Epithelial cell of esophagus (primary cell): ENCODE results near the gene ABCD3.
A peak's percentile ranks its signal among the peaks of the same experiment; 100 is the strongest.

Source experiments
- DNase-seq: peaks from one replicate; pipeline ENCODE4 v3.0.0; 2010; ENCODE audit warnings: low read depth
- H3K4me3 ChIP-seq: 2 replicates; pipeline ENCODE4 v1.5.1; 2011; ENCODE audit warnings: mild to moderate bottlenecking, low read length, control low read depth
- TF ChIP-seq, protein P1 (sequence below): IDR thresholded peaks from 2 replicates; pipeline ENCODE4 v1.5.1; 2011; ENCODE audit warnings: low read depth, mild to moderate bottlenecking, low read length, control low read depth, inconsistent platforms; ENCODE audit not compliant: insufficient read depth; ENCODE audit errors: missing control alignments

Gene ABCD3

DNA sequence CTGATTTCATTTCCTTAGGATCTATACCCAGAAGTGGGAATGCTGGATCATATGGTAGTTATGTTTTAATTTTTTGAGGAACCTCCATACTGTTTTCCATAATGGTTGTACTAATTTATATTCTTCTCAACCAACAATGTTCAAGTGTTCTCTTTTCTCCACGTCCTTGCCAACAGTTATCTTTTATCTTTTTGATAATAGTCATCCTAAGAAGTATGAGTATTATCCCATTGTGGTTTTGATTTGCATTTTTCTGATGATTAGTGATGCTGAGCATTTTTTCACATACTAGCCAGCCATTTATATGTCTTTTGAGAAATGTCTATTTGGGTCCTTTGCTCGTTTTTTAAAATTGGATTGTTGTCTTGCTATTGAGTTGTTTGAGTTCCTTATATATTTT is 38.5 kb downstream of the ABCD3 start:
- no peak overlapping the region for H3K4me3 ChIP-seq
- no peak for DNase-seq
- TF ChIP-seq, protein P1, sequence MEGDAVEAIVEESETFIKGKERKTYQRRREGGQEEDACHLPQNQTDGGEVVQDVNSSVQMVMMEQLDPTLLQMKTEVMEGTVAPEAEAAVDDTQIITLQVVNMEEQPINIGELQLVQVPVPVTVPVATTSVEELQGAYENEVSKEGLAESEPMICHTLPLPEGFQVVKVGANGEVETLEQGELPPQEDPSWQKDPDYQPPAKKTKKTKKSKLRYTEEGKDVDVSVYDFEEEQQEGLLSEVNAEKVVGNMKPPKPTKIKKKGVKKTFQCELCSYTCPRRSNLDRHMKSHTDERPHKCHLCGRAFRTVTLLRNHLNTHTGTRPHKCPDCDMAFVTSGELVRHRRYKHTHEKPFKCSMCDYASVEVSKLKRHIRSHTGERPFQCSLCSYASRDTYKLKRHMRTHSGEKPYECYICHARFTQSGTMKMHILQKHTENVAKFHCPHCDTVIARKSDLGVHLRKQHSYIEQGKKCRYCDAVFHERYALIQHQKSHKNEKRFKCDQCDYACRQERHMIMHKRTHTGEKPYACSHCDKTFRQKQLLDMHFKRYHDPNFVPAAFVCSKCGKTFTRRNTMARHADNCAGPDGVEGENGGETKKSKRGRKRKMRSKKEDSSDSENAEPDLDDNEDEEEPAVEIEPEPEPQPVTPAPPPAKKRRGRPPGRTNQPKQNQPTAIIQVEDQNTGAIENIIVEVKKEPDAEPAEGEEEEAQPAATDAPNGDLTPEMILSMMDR = no peak

DNA sequence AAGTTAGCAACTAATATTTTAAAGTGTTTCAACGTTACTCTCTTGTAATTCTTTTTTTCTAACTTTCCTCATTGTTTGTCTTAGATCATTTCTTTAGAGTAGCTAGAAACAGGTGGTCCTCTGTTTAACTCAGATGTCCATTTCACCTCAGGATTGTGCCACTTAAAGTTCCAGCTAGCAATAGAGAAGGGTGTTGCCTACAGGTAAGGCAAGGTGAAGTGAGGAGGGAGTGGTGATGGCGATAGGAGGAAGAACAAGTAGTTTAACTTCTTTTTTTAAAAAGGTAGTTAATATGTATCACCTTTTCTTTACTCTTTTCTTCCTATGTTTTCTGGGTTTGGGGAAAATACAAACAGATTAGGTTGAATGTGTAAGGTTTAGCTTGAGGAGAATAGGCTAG is 44.4 kb downstream of the ABCD3 start:
- no peak for DNase-seq
- no peak overlapping the region for H3K4me3 ChIP-seq
- TF ChIP-seq, protein P1 = no peak

DNA sequence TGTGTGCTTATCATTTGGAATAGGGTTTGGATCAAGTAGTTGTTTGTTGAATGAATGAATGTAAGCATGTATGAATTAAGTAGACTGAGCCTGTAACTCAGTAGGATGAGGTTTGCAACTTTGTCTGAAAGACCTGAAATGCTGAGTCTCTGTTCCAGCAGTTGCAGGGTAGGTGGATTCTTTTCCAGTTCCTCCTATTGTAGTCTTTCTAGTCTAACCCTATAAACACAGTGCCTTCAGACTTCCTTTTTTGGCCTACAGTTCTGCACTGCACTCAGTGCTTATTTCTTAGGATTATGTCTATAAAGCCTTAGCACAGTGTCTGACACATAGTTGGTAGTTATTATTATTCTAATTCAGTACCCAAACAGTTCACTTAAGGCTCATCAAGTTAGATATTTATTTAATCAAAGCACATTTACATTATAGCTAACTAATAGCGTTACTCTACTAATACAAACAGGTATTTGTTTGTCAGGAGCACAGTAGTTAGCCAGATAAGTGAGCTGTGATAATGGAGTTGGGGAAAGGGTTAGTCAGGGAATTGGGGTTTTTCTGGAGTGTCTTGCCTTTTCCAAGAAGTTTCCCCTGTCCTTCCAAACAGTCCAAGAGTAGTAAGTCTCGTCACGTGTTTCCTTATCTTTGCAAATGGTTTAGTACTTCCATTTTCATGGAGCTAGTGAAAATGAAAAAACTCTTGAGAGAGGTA is 45.0 kb downstream of the ABCD3 start:
- TF ChIP-seq, protein P1 = no peak
- no peak for DNase-seq
- no peak overlapping the region for H3K4me3 ChIP-seq

DNA sequence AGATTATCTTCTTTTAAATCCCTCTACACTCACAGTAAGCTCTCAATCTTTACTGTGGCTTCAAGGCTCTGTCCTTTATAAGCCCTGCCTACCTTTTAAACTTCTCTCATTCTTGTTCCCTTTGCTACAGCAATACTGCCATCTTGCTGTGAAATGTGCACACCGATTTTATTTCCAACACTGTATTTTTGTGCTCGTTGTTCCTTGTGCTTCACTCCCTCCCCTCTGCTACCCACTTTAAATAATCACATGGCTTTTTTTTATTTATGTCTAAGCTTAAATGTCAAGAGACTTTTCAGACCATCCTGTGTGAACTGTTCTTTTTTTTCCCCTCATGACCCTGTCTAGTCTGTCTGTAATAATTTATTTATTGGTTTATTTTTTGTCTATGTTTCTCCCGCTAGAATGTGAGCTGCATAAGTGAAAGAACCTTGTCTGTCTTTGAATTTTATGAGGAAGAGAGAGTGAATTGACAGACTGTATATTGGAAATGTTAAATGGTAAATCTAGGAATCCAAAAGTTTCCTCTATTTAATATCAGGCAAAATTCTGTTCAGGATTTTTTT is 45.7 kb downstream of the ABCD3 start:
- TF ChIP-seq, protein P1 = peak; percentile 56
- no peak overlapping the region for H3K4me3 ChIP-seq
- DNase-seq = peak; percentile 60

DNA sequence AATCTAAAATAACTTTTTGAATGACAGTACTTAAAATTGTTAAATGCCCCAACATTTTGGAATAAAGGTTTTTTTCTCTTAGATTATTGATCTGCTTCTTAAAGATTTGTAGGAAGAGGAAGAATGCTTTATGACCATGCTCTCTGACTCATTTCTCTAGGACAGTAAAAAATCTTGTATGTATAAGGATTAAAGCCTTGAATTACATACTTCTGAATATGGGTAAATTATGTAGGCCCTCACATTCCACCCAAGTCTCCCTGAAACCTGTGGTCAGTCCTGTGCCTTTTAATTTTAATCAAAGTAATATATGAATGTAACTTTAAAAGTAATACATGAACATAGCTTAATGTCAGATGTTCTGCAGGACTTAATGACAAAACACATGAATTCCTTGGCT is 50.5 kb downstream of the ABCD3 start:
- TF ChIP-seq, protein P1 = no peak
- no peak for DNase-seq

DNA sequence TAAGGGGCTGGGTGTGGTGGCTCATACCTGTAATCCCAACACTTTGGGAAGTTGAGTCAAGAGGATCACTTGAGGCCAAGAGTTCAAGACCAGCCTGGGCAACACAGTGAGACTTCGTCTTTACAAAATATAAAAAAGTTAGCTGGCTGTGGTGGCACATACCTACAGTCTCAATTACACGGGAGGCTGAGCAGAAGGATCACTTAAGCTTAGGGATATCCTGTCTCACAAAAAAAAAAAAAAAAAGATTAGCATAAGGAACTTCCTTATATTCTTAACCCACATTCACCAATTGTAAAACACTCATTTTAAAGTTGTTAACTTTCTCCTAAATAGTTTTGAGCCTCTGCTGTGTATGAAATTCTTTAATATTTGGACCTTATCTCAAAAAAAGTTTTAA is 53.1 kb downstream of the ABCD3 start:
- no peak for DNase-seq
- H3K4me3 ChIP-seq = no peak overlapping the region
- TF ChIP-seq, protein P1 = no peak

More for the DNA sequence above, 50.5 kb downstream of the ABCD3 start:
- H3K4me3 ChIP-seq = no peak overlapping the region

DNA sequence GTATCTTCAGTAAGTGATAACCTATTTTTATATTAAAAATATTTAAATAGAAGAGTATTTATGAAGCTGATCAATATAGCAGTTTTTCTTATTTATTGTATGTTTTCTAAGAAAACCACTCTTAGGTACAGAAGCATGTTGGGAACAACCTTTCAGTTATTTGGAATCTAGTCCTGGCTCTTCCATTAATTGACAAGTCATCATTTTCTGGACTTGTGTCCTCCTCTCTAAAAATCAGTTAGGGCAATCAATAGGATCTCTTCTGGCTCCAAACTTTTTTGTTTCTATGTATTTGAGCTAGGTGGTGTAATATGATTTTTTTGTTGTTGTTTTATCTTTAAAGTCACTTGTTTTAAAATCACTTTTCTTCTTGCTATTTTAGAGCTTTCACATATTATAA is 57.0 kb downstream of the ABCD3 start:
- TF ChIP-seq, protein P1 = no peak
- no peak for DNase-seq
- no peak overlapping the region for H3K4me3 ChIP-seq
